ENCODE results near the gene PRRT1B.

The PRRT1B gene

GRCh38 chr9:131587331-131587730 is 42.0 kb downstream of the PRRT1B start:
- no peak for ATAC-seq
- TF ChIP-seq BACH2 (CRISPR knock-in tag; IDR thresholded peaks at IDR 0.05; ENCODE audit: borderline replicate concordance) (no peak), ZNF565 (CRISPR knock-in tag; conservative IDR thresholded peaks at IDR 0.05; ENCODE audit: low read depth) (no peak), CSRNP3 (CRISPR knock-in tag; IDR thresholded peaks at IDR 0.05) (no peak), ZNF70 (CRISPR knock-in tag; IDR thresholded peaks at IDR 0.05) (no peak), ISL1 (CRISPR knock-in tag; IDR thresholded peaks at IDR 0.05) (no peak), TSHZ2 (CRISPR knock-in tag; IDR thresholded peaks at IDR 0.05) (no peak), PPARA (CRISPR knock-in tag; IDR thresholded peaks at IDR 0.05; ENCODE audit: borderline replicate concordance) (no peak), ARNTL (CRISPR knock-in tag; IDR thresholded peaks at IDR 0.05; ENCODE audit: borderline replicate concordance, low read depth) (no peak), CSDC2 (CRISPR knock-in tag; IDR thresholded peaks at IDR 0.05) (no peak), ZFP30 (CRISPR knock-in tag; IDR thresholded peaks at IDR 0.05) (no peak), ZC3H10 (CRISPR knock-in tag; IDR thresholded peaks at IDR 0.05) (no peak), ZFP3 (CRISPR knock-in tag; IDR thresholded peaks at IDR 0.05) (no peak), TCF4 (CRISPR knock-in tag; IDR thresholded peaks at IDR 0.05; ENCODE audit: borderline replicate concordance) (no peak), CREB5 (CRISPR knock-in tag; IDR thresholded peaks at IDR 0.05; ENCODE audit: low read depth) (no peak), SNAI2 (CRISPR knock-in tag; IDR thresholded peaks at IDR 0.05) (no peak), OSR1 (CRISPR knock-in tag; IDR thresholded peaks at IDR 0.05) (no peak), ESRRG (CRISPR knock-in tag; IDR thresholded peaks at IDR 0.05) (no peak)

- no peak for ATAC-seq
- TF ChIP-seq CSDC2 (CRISPR knock-in tag; IDR thresholded peaks at IDR 0.05): no peak
- TF ChIP-seq CREB5 (CRISPR knock-in tag; IDR thresholded peaks at IDR 0.05; ENCODE audit: low read depth): no peak
- TF ChIP-seq ZFP30 (CRISPR knock-in tag; IDR thresholded peaks at IDR 0.05): no peak
- TF ChIP-seq TOX (CRISPR knock-in tag; IDR thresholded peaks at IDR 0.05; ENCODE audit: borderline replicate concordance): no peak
- TF ChIP-seq ARNTL (CRISPR knock-in tag; IDR thresholded peaks at IDR 0.05; ENCODE audit: borderline replicate concordance, low read depth): no peak
- no peak for TF ChIP-seq ZNF70 (CRISPR knock-in tag; IDR thresholded peaks at IDR 0.05)
- TF ChIP-seq BACH2 (CRISPR knock-in tag; IDR thresholded peaks at IDR 0.05; ENCODE audit: borderline replicate concordance): no peak
- TF ChIP-seq TSHZ2 (CRISPR knock-in tag; IDR thresholded peaks at IDR 0.05): no peak
- TF ChIP-seq POU6F1 (CRISPR knock-in tag; IDR thresholded peaks at IDR 0.05; ENCODE audit: borderline replicate concordance, low read depth): no peak
- TF ChIP-seq TCF4 (CRISPR knock-in tag; IDR thresholded peaks at IDR 0.05; ENCODE audit: borderline replicate concordance): no peak
- TF ChIP-seq PATZ1 (CRISPR knock-in tag; IDR thresholded peaks at IDR 0.05; ENCODE audit: borderline replicate concordance): no peak
- TF ChIP-seq ESRRG (CRISPR knock-in tag; IDR thresholded peaks at IDR 0.05): no peak
- no peak for TF ChIP-seq ISL1 (CRISPR knock-in tag; IDR thresholded peaks at IDR 0.05)
- no peak for TF ChIP-seq PPARA (CRISPR knock-in tag; IDR thresholded peaks at IDR 0.05; ENCODE audit: borderline replicate concordance)
- TF ChIP-seq ZFP3 (CRISPR knock-in tag; IDR thresholded peaks at IDR 0.05): no peak
- no peak for TF ChIP-seq ZC3H10 (CRISPR knock-in tag; IDR thresholded peaks at IDR 0.05)
Observed at GRCh38 chr9:131587906-131588305, 42.6 kb downstream of the PRRT1B start.
